Spleen (tissue), 11 donors: ENCODE results near the gene NAPSA. TPM values are rescaled to one million over a fixed set of nuclear protein-coding genes. Genes with fewer than 3 reads are reported as not detected.

Experiments used
- DNase-seq: peaks from one replicate; pipeline ENCODE4 v3.0.0-alpha.2; 2020
- H3K27ac ChIP-seq, 8 donors: fragments of 200-600 bp; sonication (generic) in 7 of 8; 1 replicate in 4 of 8; 2 replicates in 4 of 8; pipeline versions ENCODE4 v1.5.0 to v1.8.0; 2016 to 2021; ENCODE audit warnings: inconsistent platforms in 4 of 8, mild to moderate bottlenecking in 4 of 8, moderate library complexity in 1 of 8
- H3K27me3 ChIP-seq, 7 donors: fragments of 200-600 bp; sonication (generic) in 6 of 7; replicated peaks in 1 of 7; 1 replicate in 4 of 7; 2 replicates in 3 of 7; pipeline versions ENCODE4 v1.5.0 to v1.8.0; 2016 to 2021; ENCODE audit warnings: inconsistent platforms in 3 of 7, mild to moderate bottlenecking in 1 of 7
- H3K36me3 ChIP-seq, 6 donors: fragments of 200-600 bp; sonication (generic) in 5 of 6; 1 replicate in 4 of 6; 2 replicates in 2 of 6; pipeline versions ENCODE4 v1.5.0 to v1.8.0; 2016 to 2021; ENCODE audit warnings: inconsistent platforms in 2 of 6
- H3K4me1 ChIP-seq, 6 donors: fragments of 200-600 bp; sonication (generic) in 5 of 6; 1 replicate in 3 of 6; 2 replicates in 3 of 6; pipeline versions ENCODE4 v1.5.0 to v1.8.0; 2016 to 2021; ENCODE audit warnings: inconsistent platforms in 3 of 6
- H3K4me3 ChIP-seq, 8 donors: fragments of 200-600 bp; sonication (generic) in 7 of 8; 1 replicate in 4 of 8; 2 replicates in 4 of 8; pipeline versions ENCODE4 v1.5.0 to v1.8.0; 2016 to 2021; ENCODE audit warnings: inconsistent platforms in 4 of 8, mild to moderate bottlenecking in 4 of 8, moderate library complexity in 2 of 8
- H3K9me3 ChIP-seq, 8 donors: fragments of 200-600 bp; sonication (generic) in 7 of 8; 1 replicate in 4 of 8; 2 replicates in 4 of 8; pipeline versions ENCODE4 v1.5.0 to v1.8.0; 2016 to 2021; ENCODE audit warnings: inconsistent platforms in 4 of 8
- POLR2A ChIP-seq, 3 donors: fragments of 450-650 bp; IDR thresholded peaks; one replicate each; pipeline ENCODE4 v1.5.1; 2017; ENCODE audit warnings: antibody characterized with exemption in 3 of 3, mild to moderate bottlenecking in 1 of 3
- POLR2AphosphoS5 ChIP-seq, 3 donors: sonication (generic); formaldehyde crosslinking; IDR thresholded peaks; one replicate each; pipeline ENCODE4 v1.5.1; 2017; ENCODE audit warnings: antibody characterized with exemption in 3 of 3
- WGBS, 5 donors: extraction: QIAGEN DNeasy Blood & Tissue Kit in 3 of 5; methylation state at CpG; one replicate each; pipeline versions ENCODE4 v1.1.5 to v1.1.7; 2013 to 2018; 5-methylcytosine and 5-hydroxymethylcytosine counted together
- intact Hi-C: fragments of 100-400 bp; cut with DNase I; formaldehyde crosslinking; loops from one replicate; pipeline ENCODE4 v1.15.0; 2023; ENCODE audit warnings: low total_unique reads
- polyA plus RNA-seq, 3 donors: library from polyadenylated mRNA; stranded (reverse); fragments of 200-250 nt; gene quantifications; one replicate each; pipeline ENCODE4 v1.2.1, GENCODE V29; 2013
- total RNA-seq, 7 donors: library from RNA; depleted of rRNA in 3 of 7; stranded (reverse); fragments of >200 nt in 3 of 7; fragmentation: NEBNext Ultra II Directional in 4 of 7; extraction: Animal tissue kit (Norgen Biotek cat#: 25700) in 4 of 7; gene quantifications; one replicate each; pipeline versions ENCODE4 v1.1.0 to v1.2.1, GENCODE V29; 2016 to 2021
- TF ChIP-seq, protein P1 (sequence below), 11 experiments: fragments of 200-600 bp in 7 of 11; fragments of 450-650 bp in 4 of 11; sonication (generic) in 4 of 11; IDR thresholded peaks in 8 of 11; conservative IDR thresholded peaks in 3 of 11; 1 replicate in 7 of 11; 2 replicates in 4 of 11; pipeline versions ENCODE4 v1.4.0 to v1.8.0; 2016 to 2021; ENCODE audit warnings: antibody characterized with exemption in 11 of 11, inconsistent platforms in 4 of 11, mild to moderate bottlenecking in 1 of 11
- donor health status: healthy with polysubstance abuse.
- donor health status: DM: no; HTN: no; CAD: no; lungs with moderate emphysema.
- donor health status: DM: no; HTN: no; CAD: no.
- donor health status: Bipolar disorder and iron deficiency.
- donor health status: healthy.
- donor health status: DM: no; HTN: no; CAD: no.
- donor health status: DM: yes; HTN: yes; CAD: no.

The NAPSA gene
- total and polyA plus RNA-seq, 10 donors = 1.5 to 6.4 (median 2.7) TPM

DNA sequence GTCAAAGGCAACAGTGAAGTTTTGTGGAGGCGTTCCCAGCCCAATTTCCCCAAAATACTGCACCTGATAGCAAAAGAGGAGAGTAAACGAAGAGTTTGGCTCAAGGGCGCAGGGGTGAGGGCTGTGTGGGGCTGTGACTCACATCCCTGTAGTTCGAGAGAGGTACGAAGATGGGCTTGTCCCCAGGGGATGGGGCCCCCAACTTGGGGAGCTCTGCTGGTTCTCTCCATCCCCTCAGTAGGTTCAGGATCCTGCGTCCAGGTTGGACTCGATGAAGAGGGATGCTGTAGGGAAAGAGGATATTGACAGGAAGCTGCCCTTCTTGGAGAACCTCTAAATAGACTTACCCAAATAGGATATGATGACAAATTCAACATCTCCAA, 3.4 kb downstream of the NAPSA start:
- no peaks in the 10 kb centered on the region for H3K36me3 ChIP-seq
- no peak for DNase-seq
- no peak overlapping the region for H3K4me3 ChIP-seq
- H3K4me1 ChIP-seq = peaks cover 0 to 71% (median 23%) of the 10 kb centered on the region in 6 donors
- H3K9me3 ChIP-seq = no peaks in the 10 kb centered on the region
- 83 to 91% (median 90%) methylated on average over 7 of the region's 7 CpGs for WGBS, 5 donors
- H3K27ac ChIP-seq = no peak overlapping the region
- no peaks in the 10 kb centered on the region for H3K27me3 ChIP-seq
- intact Hi-C loops = loop anchor here (10.0 kb wide), 1 partner anchor 53 kb away; the partner anchor contains the start of gene SPIB
- TF ChIP-seq POLR2AphosphoS5 (IDR thresholded peaks at IDR 0.05) = no peak
- TF ChIP-seq POLR2A (IDR thresholded peaks at IDR 0.05) = no peak
- TF ChIP-seq, protein P1, sequence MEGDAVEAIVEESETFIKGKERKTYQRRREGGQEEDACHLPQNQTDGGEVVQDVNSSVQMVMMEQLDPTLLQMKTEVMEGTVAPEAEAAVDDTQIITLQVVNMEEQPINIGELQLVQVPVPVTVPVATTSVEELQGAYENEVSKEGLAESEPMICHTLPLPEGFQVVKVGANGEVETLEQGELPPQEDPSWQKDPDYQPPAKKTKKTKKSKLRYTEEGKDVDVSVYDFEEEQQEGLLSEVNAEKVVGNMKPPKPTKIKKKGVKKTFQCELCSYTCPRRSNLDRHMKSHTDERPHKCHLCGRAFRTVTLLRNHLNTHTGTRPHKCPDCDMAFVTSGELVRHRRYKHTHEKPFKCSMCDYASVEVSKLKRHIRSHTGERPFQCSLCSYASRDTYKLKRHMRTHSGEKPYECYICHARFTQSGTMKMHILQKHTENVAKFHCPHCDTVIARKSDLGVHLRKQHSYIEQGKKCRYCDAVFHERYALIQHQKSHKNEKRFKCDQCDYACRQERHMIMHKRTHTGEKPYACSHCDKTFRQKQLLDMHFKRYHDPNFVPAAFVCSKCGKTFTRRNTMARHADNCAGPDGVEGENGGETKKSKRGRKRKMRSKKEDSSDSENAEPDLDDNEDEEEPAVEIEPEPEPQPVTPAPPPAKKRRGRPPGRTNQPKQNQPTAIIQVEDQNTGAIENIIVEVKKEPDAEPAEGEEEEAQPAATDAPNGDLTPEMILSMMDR (IDR thresholded peaks at IDR 0.05 in 8 of 11, conservative IDR thresholded peaks at IDR 0.05 in 3 of 11) = no peak

DNA sequence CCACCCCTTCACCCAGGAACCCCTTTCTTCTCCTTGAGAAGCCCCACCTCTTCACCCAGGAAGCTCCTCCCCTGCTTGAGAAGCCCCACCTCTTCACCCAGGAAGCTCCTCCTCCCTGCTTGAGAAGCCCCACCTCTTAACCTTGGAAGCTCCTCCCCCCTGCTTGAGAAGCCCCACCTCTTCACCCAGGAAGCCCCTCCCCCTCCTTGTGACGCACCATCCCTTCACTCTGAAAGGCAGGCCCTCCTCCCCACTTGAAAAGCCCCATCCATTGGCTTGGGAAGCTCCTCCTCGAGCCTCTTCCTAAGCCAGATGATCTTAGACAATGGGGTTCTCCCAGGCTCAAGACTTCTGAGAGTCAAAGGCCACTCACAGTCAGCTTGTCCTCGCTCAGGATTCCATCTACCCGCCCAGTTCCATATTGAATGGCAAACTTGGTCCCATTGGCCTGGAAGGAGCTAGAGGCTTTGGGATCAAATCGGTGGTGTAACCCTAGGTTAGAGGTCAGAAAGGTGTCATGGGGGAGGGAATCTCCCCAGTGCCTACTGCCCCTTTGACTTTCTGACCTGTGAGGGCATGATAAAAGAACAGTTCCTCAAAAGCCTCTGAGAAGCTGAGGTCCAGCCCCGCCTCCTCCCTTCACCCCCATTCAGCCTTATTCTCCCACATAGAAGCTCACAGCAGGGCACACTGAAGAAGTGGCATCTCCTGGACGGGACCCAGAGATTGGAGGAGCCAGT, 4.0 kb downstream of the NAPSA start:
- no peaks in the 10 kb centered on the region for H3K27me3 ChIP-seq
- H3K4me3 ChIP-seq = no peak overlapping the region
- 75 to 88% (median 84%) methylated on average over 6 to 7 of the region's 7 CpGs for WGBS, 5 donors
- peaks cover 0 to 76% (median 26%) of the 10 kb centered on the region in 6 donors for H3K4me1 ChIP-seq
- no peaks in the 10 kb centered on the region for H3K9me3 ChIP-seq
- intact Hi-C loops = loop anchor here (10.0 kb wide), 1 partner anchor 53 kb away; the partner anchor contains the start of gene SPIB
- H3K27ac ChIP-seq = no peak overlapping the region
- DNase-seq = no peak
- no peak for TF ChIP-seq POLR2AphosphoS5 (IDR thresholded peaks at IDR 0.05)
- no peaks in the 10 kb centered on the region for H3K36me3 ChIP-seq

DNA sequence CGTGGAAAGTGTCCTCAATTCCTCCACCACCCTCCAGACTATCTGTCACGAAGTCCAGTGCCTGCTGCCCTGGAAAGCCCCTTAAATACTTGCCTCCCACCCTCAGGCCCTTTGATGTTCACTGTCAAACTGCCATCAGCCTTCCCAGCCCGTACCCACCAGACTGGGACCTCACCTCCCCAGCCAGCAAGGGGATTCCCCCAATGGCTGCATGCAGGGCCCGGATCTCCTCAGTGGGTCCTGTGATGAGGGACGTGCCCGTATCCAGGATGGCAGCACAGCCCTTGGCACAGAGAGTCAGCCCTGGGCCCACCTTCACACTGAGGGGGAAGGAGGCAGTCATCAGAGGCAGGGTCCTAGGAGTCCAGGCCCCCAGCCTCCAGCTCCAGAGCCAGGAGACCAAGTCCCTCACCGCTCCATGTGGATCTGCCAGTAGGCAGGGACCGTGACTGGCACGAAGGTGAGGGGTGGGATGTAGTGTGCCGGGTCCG, 6.1 kb downstream of the NAPSA start:
- no peak overlapping the region for H3K4me3 ChIP-seq
- H3K27me3 ChIP-seq = no peaks in the 10 kb centered on the region
- H3K27ac ChIP-seq = no peak overlapping the region
- H3K36me3 ChIP-seq = no peaks in the 10 kb centered on the region
- DNase-seq = no peak
- 83 to 96% (median 90%) methylated on average over 9 to 11 of the region's 11 CpGs for WGBS, 5 donors
- TF ChIP-seq, protein P1 (IDR thresholded peaks at IDR 0.05 in 8 of 11, conservative IDR thresholded peaks at IDR 0.05 in 3 of 11) = no peak
- TF ChIP-seq POLR2AphosphoS5 (IDR thresholded peaks at IDR 0.05) = no peak
- no peak for TF ChIP-seq POLR2A (IDR thresholded peaks at IDR 0.05)
- no peaks in the 10 kb centered on the region for H3K9me3 ChIP-seq
- peaks cover 0 to 60% (median 15%) of the 10 kb centered on the region in 6 donors for H3K4me1 ChIP-seq
- intact Hi-C loops = loop anchor here (5.0 kb wide), 1 partner anchor 423 kb away; no protein-coding TSS in a partner anchor

DNA sequence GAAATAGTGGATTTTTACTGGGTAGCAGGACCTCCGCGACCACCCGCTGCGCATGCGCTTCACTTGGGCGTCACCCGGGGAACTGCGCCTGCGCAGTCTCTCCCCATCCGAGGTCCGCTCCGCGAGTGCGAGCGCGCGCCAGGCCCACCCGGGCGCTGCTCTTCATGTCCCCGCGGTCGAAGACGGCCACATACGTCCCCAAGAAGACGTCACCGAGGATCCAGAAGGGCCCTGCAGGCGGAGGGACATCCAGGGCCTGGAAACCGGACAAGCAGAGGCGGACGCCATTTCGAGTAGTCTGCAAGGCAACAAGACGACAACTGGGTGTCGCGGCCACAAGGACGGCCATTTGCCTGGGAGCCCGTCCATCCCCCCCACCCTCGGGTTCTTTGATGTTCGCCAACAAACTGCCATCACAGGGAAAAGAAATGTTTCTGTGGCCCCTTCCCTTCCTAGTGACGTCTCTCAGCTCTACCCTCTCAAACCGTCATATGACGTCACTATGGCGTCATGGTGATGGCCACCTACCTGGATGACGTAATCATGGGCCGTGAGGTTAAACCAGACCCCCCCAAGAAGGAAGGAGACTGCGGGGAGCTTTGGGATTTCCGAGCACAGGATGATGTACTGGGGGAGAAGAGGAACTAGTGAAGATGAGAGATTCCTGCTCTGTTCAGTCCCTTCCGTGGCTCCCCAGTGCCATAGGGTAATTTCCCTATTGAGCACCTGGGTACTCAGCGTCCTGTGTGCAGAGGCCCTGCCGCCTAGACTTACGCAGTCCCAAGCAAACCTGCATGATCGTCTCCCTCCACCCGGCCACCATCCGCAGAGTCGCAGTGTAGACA, 6.7 kb downstream of the NAPSA start:
- 30 to 44% (median 32%) methylated on average over 47 to 54 of the region's 54 CpGs for WGBS, 5 donors
- intact Hi-C loops = loop anchor here (5.0 kb wide), 1 partner anchor 424 kb away; no protein-coding TSS in a partner anchor
- peak; percentile 93 for DNase-seq

More for the DNA sequence above, 6.7 kb downstream of the NAPSA start:
- peaks cover 0 to 54% (median 13%) of the 10 kb centered on the region in 6 donors for H3K4me1 ChIP-seq
- H3K36me3 ChIP-seq = no peaks in the 10 kb centered on the region
- no peaks in the 10 kb centered on the region for H3K27me3 ChIP-seq
- TF ChIP-seq POLR2AphosphoS5 (IDR thresholded peaks at IDR 0.05) (peak; percentile 96 to 97 (median 97)), POLR2A (IDR thresholded peaks at IDR 0.05) (peak in 1 of 3 donors; percentile 75)
- TF ChIP-seq, protein P1 (IDR thresholded peaks at IDR 0.05 in 8 of 11, conservative IDR thresholded peaks at IDR 0.05 in 3 of 11) = no peak
- peak overlapping the region; percentile 86 to 97 (median 94) for H3K27ac ChIP-seq
- H3K4me3 ChIP-seq = peak overlapping the region; percentile 42 to 72 (median 48)
- no peaks in the 10 kb centered on the region for H3K9me3 ChIP-seq
